ENCODE results near the gene MYOG.

Gene MYOG

GRCh38 chr1:203045336-203045735 is 40.5 kb downstream of the MYOG start:
- H3K9ac ChIP-seq (ENCODE audit: low read depth, low read length), result no peak overlapping the region
- H3K4me1 ChIP-seq (ENCODE audit: insufficient read depth, low read length), result no peaks in the 10 kb centered on the region
- H2AFZ ChIP-seq (ENCODE audit: low read depth, low read length), result no peak overlapping the region
- H3K4me3 ChIP-seq (ENCODE audit: low read depth in 1 of 2, low read length in 2 of 2), result no peak overlapping the region
- no peaks in the 10 kb centered on the region for H3K9me3 ChIP-seq (ENCODE audit: insufficient read depth, low read length, severe bottlenecking)
- no peak for DNase-seq
- H3K4me2 ChIP-seq (ENCODE audit: insufficient read depth, low read length), result no peak overlapping the region
- ATAC-seq (ENCODE audit: insufficient read depth, low read depth), result no peak
- TF ChIP-seq EZH2 (IDR thresholded peaks at IDR 0.05; ENCODE audit: borderline replicate concordance, low read depth, low read length, severe bottlenecking) (no peak), CTCF (IDR thresholded peaks at IDR 0.05; ENCODE audit: borderline replicate concordance, extremely low read depth, low read length, poor library complexity, severe bottlenecking) (no peak)
- peaks cover 33% of the 10 kb centered on the region for H3K27me3 ChIP-seq (ENCODE audit: insufficient read depth, low read length, poor library complexity)
- H3K79me2 ChIP-seq (ENCODE audit: insufficient read depth, low read length), result no peaks in the 10 kb centered on the region
- H3K36me3 ChIP-seq (ENCODE audit: insufficient read depth, low read length), result no peaks in the 10 kb centered on the region
- peaks cover 3% of the 10 kb centered on the region; the same call in 1 of the 2 replicates for H4K20me1 ChIP-seq (ENCODE audit: insufficient read depth, low read length)
- no peak overlapping the region for H3K27ac ChIP-seq (ENCODE audit: low read length)

- H4K20me1 ChIP-seq (ENCODE audit: insufficient read depth, low read length), result peaks cover under 1% of the 10 kb centered on the region; the same call in 1 of the 2 replicates
- H3K27ac ChIP-seq (ENCODE audit: low read length), result no peak overlapping the region
- no peak overlapping the region for H2AFZ ChIP-seq (ENCODE audit: low read depth, low read length)
- no peaks in the 10 kb centered on the region for H3K36me3 ChIP-seq (ENCODE audit: insufficient read depth, low read length)
- no peak for TF ChIP-seq EZH2 (IDR thresholded peaks at IDR 0.05; ENCODE audit: borderline replicate concordance, low read depth, low read length, severe bottlenecking)
- no peak for TF ChIP-seq CTCF (IDR thresholded peaks at IDR 0.05; ENCODE audit: borderline replicate concordance, extremely low read depth, low read length, poor library complexity, severe bottlenecking)
- peaks cover 27% of the 10 kb centered on the region for H3K27me3 ChIP-seq (ENCODE audit: insufficient read depth, low read length, poor library complexity)
- no peak overlapping the region for H3K4me2 ChIP-seq (ENCODE audit: insufficient read depth, low read length)
- DNase-seq, result no peak
- no peak overlapping the region for H3K4me3 ChIP-seq (ENCODE audit: low read depth in 1 of 2, low read length in 2 of 2)
- H3K79me2 ChIP-seq (ENCODE audit: insufficient read depth, low read length), result no peaks in the 10 kb centered on the region
- H3K4me1 ChIP-seq (ENCODE audit: insufficient read depth, low read length), result no peaks in the 10 kb centered on the region
- no peaks in the 10 kb centered on the region for H3K9me3 ChIP-seq (ENCODE audit: insufficient read depth, low read length, severe bottlenecking)
- no peak overlapping the region for H3K9ac ChIP-seq (ENCODE audit: low read depth, low read length)
- ATAC-seq (ENCODE audit: insufficient read depth, low read depth), result no peak
These were observed 41.1 kb downstream of the MYOG start for GRCh38 chr1:203044546-203045250.

- H3K4me3 ChIP-seq (ENCODE audit: low read depth in 1 of 2, low read length in 2 of 2), result no peak overlapping the region
- peaks cover 25% of the 10 kb centered on the region for H3K27me3 ChIP-seq (ENCODE audit: insufficient read depth, low read length, poor library complexity)
- H3K9me3 ChIP-seq (ENCODE audit: insufficient read depth, low read length, severe bottlenecking), result no peaks in the 10 kb centered on the region
- no peak for DNase-seq
- TF ChIP-seq EZH2 (IDR thresholded peaks at IDR 0.05; ENCODE audit: borderline replicate concordance, low read depth, low read length, severe bottlenecking) (no peak), CTCF (IDR thresholded peaks at IDR 0.05; ENCODE audit: borderline replicate concordance, extremely low read depth, low read length, poor library complexity, severe bottlenecking) (no peak)
- H2AFZ ChIP-seq (ENCODE audit: low read depth, low read length), result no peak overlapping the region
- no peak overlapping the region for H3K9ac ChIP-seq (ENCODE audit: low read depth, low read length)
- no peak overlapping the region for H3K27ac ChIP-seq (ENCODE audit: low read length)
- no peaks in the 10 kb centered on the region for H3K4me1 ChIP-seq (ENCODE audit: insufficient read depth, low read length)
- H4K20me1 ChIP-seq (ENCODE audit: insufficient read depth, low read length), result no peaks in the 10 kb centered on the region
- ATAC-seq (ENCODE audit: insufficient read depth, low read depth), result no peak
- no peak overlapping the region for H3K4me2 ChIP-seq (ENCODE audit: insufficient read depth, low read length)
- H3K36me3 ChIP-seq (ENCODE audit: insufficient read depth, low read length), result no peaks in the 10 kb centered on the region
- no peaks in the 10 kb centered on the region for H3K79me2 ChIP-seq (ENCODE audit: insufficient read depth, low read length)
These were observed 41.8 kb downstream of the MYOG start for GRCh38 chr1:203043830-203044545.

Measured in DND-41 (cell line).